Panc1 (cell line): Measurements from ENCODE around the gene PAK4.

Experiments used
- CTCF ChIP-seq: fragments of 450-650 bp; IDR thresholded peaks from 2 replicates; pipeline ENCODE4 v1.5.1; 2017; ENCODE audit warnings: mild to moderate bottlenecking
- POLR2AphosphoS5 ChIP-seq: IDR thresholded peaks from 2 replicates; pipeline ENCODE4 v1.6.1; 2012; ENCODE audit warnings: mild to moderate bottlenecking, low read depth, low read length, moderate library complexity

DNA sequence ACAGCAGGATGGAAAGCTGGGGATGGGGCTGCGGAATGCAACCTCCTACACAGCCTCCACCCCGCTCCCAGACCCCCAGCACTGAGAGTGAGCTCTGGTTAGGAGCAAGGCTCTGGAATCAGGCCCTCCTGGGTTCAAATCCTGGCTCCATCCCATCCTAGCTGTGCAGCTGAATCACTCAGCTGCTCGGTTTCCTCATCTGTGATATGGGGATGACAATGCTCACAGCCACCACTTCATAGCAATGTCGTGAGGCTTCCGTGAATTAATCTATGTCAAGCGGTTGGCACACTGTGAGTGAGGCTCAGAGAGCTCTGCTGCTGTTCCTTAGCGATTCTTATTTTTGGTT lies 40.9 kb upstream of the PAK4 start:
- TF ChIP-seq POLR2AphosphoS5, result no peak
- TF ChIP-seq CTCF, result no peak
